Rectal smooth muscle tissue (tissue), 1 donor: Measurements from ENCODE around the gene GAS7.

Source experiments
- H3K27ac ChIP-seq: one replicate; pipeline ENCODE4 v1.7.0; 2013; ENCODE audit warnings: low read depth, low read length, inconsistent platforms
- H3K27me3 ChIP-seq: one replicate; pipeline ENCODE4 v1.7.0; 2013; ENCODE audit warnings: low read length; ENCODE audit not compliant: control insufficient read depth, insufficient read depth
- H3K36me3 ChIP-seq: one replicate; pipeline ENCODE4 v1.7.0; 2013; ENCODE audit warnings: low read length; ENCODE audit not compliant: control insufficient read depth, insufficient read depth
- H3K4me1 ChIP-seq: one replicate; pipeline ENCODE4 v1.7.0; 2013; ENCODE audit warnings: low read length; ENCODE audit not compliant: control insufficient read depth, insufficient read depth
- H3K4me3 ChIP-seq: one replicate; pipeline ENCODE4 v1.7.0; 2013; ENCODE audit warnings: low read length
- H3K9ac ChIP-seq: one replicate; pipeline ENCODE4 v1.7.0; 2013; ENCODE audit warnings: low read length

The GAS7 gene

DNA sequence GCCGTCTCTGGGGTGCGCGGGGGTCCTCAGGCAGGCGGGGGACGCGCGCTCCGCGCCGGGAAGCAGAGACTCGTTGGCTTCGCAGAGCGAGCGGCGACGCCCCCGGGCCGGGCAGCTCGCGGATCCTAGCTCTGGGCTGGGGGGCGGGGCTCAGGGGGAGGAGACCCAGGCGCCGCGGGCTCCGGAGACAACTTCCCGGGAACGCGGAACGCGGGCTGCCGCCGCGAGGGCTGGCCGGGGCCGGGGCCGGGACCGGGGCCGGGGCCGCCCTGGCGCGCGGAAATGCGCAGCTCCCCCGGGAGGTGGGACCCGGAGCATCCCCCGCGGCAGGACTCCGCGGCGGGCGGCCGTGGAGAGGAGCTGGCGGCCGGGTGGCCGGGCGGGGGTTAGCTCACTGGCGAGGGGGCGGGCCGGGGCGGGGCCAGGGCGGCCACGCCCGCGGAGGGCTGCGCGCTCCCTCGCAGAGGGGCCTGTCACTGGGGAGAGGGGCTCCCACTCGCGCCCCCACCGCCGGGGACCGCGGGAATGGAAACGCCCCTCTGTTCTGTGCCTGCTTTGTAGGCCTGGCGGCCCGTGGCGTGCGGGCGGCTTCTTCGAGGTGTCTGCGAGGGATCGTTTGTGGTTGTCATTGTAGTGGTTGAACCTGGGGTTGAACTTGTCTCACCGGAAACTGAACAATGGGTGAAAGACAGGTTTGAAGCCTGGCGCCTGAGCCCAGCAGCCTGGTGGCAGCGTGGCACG lies at the start of gene GAS7:
Gene GAS7 (minus strand): TSS at position 98 of the 741 bp plus-strand sequence.
- H3K36me3 ChIP-seq = no peaks in the 10 kb centered on the region
- peak within 1 kb of the TSS; percentile 8 for H3K27ac ChIP-seq
- H3K4me1 ChIP-seq = no peaks in the 10 kb centered on the region
- H3K9ac ChIP-seq = no peak within 1 kb of the TSS
- peak within 1 kb of the TSS; percentile 50 for H3K4me3 ChIP-seq
- H3K27me3 ChIP-seq = no peaks in the 10 kb centered on the region

DNA sequence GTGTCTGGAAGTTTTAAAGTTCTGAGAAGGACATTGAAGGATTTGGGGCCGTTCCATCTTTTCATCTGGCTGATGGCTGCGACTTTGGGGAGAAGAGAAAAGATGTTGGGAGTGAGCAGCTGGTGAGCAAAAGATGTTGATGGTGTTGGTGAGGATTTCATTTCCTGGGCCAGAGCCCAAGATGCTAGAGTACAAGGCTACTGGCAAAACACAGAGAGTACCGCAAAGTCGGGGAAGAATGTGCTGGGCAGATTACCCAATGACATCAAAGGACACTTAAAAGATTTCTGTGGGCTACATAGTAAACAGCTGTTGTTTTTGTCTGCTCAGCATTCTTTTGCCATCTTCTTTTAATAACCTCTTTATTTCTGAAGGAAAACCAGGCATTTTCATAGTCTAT lies 49.4 kb upstream of the GAS7 start:
- H3K9ac ChIP-seq = no peak overlapping the region

DNA sequence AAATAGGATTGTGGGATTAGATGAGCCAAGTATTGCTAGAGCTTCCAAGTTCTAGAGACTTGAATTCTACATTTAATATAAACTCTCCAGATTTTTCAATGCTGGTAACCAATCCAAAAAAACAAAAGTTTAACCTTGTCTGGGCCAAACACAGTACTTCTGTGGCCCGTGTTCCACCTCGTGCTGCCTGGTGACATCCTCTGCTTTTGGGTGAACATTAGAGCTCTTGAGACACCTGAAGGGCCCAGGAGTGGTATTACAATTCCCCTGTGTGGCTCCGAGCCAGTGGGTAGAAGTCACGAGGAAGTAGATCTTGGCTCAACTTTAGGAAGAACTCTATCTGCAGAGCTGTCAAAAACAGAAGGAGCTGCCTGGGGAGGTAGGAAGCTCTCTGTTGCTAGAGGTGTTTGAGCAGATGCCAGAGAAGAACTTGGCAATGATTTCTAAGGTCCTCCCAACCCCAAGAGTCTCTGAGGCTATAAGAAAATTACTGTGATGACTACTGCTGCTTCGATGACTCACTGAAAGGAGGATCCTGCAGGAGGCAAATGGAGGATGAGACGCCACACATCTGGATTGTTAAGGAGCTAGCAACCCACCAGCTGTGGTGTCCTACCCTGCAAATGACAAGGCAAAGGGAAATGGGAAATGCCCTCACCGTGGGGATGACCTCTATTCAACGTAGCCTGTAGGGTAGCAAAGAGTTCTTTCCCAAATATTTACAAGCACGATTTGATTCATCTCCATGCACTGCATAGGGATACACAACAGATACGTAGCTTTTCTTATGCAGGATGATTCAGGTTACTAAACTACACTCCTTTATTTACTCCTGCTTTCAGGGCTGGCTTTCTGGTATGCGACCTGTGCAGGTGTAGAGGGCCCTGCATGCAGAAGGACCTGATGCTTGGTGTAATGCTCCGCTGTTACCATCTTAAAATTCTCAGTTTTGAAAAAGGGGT lies 45.8 kb upstream of the GAS7 start:
- H3K36me3 ChIP-seq = no peaks in the 10 kb centered on the region
- H3K27ac ChIP-seq = no peak overlapping the region
- no peaks in the 10 kb centered on the region for H3K4me1 ChIP-seq
- no peak overlapping the region for H3K4me3 ChIP-seq
- no peak overlapping the region for H3K9ac ChIP-seq
- H3K27me3 ChIP-seq = no peaks in the 10 kb centered on the region

More for the DNA sequence above, 49.4 kb upstream of the GAS7 start:
- no peaks in the 10 kb centered on the region for H3K27me3 ChIP-seq
- no peak overlapping the region for H3K4me3 ChIP-seq
- no peaks in the 10 kb centered on the region for H3K4me1 ChIP-seq
- no peak overlapping the region for H3K27ac ChIP-seq
- no peaks in the 10 kb centered on the region for H3K36me3 ChIP-seq

DNA sequence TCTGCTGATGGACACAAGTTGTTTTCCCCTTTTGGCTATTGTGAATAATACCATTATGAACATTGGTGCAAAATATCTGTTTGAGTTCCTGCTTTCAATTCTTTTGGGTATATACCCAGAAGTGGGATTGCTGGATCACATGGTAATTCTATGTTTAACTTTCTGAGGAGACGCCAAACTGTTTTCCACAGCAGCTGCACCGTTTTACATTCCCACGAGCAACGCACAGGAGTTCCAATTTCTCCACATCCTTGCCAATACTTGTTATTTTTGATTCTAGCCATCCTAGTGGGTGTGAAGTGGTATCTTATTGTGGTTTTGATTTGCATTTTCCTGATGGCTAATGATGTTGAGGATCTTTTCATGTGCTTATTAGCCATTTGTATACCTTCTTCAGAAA lies 43.4 kb upstream of the GAS7 start:
- H3K27me3 ChIP-seq = no peaks in the 10 kb centered on the region
- H3K4me1 ChIP-seq = no peaks in the 10 kb centered on the region
- H3K27ac ChIP-seq = no peak overlapping the region
- H3K4me3 ChIP-seq = no peak overlapping the region
- H3K36me3 ChIP-seq = no peaks in the 10 kb centered on the region
- no peak overlapping the region for H3K9ac ChIP-seq

DNA sequence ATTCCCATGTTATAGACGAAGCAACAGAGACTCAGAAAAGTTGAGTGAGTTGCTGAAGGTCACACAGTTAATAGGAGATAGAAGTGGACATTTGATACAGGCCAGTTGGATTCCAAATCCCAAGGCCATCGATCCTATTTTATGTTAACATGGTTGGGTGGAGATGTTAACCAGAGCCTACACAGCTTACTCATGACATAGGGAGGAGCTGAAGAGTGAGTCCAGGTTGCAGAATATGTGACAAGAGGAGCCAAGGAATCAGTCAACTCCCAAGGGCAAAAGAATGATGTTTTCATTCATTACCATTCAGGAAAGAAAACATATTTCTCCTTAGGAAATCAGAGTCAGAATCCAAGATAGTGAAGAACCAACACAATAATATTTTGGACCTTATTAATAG lies 40.3 kb upstream of the GAS7 start:
- H3K36me3 ChIP-seq = no peaks in the 10 kb centered on the region
- H3K27ac ChIP-seq = no peak overlapping the region
- H3K27me3 ChIP-seq = no peaks in the 10 kb centered on the region
- no peak overlapping the region for H3K9ac ChIP-seq
- H3K4me3 ChIP-seq = no peak overlapping the region
- H3K4me1 ChIP-seq = no peaks in the 10 kb centered on the region

DNA sequence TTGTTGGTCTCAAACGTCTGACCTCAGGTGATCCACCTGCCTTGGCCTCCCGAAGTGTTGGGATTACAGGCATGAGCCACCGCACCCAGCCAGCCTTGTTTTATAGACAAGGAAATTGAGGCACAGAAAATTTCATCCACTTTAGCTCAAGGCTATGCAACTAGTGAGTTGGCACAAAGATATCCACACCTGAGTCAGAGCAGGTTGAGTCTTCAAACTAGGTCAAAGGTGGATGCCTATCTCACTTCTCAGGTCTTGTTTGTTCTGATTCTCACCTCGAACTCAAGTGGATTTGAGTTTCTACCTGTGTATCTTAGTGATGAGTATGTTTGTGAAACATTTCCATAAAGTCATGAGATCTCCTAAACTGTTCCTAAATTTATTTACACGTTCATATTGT lies 35.6 kb upstream of the GAS7 start:
- no peak overlapping the region for H3K27ac ChIP-seq
- H3K27me3 ChIP-seq = no peaks in the 10 kb centered on the region
- no peaks in the 10 kb centered on the region for H3K4me1 ChIP-seq
- no peak overlapping the region for H3K4me3 ChIP-seq
- no peaks in the 10 kb centered on the region for H3K36me3 ChIP-seq
- H3K9ac ChIP-seq = no peak overlapping the region

DNA sequence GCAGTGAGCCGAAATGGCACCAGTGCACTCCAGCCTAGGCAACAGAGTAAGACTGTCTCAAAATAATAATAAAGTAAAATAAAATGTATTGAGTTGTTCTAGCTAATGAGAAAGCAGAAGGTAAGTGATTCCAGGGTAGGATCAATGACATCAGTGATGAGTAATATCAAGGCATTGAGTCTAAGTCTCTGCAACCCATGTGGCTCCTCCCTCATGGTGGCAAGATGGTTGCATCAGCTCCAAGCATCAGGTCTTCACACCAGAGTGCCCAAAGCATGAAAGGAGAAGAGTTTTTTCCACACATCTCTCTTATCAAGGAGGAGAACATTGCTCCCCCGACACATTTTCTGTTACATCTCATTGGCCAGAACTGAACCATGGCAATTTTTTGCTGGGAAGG lies 34.8 kb upstream of the GAS7 start:
- Histone ChIP-seq H3K4me1 (no peaks in the 10 kb centered on the region), H3K36me3 (no peaks in the 10 kb centered on the region)

DNA sequence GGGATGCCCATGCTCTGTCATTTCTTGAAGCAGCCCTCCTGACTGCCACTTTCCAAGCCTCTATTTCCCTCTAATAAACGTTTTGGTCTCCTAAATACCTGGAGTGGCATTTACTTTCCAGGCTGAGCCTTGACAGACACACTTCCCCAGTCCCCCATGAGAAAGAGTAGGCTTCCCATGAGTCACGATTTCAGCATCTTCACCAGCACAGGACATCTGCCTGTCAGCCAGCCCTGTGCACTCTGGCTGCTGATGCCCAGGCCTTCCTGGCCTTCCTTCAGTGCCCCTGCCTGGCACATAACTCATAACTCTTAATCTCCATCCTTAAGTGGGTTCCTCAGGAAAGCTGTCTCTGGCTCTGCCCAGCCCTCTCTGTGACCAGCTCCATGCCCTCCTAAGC lies 30.8 kb upstream of the GAS7 start:
- Histone ChIP-seq H3K27ac (no peak overlapping the region), H3K4me3 (no peak overlapping the region), H3K36me3 (no peaks in the 10 kb centered on the region), H3K9ac (no peak overlapping the region), H3K4me1 (no peaks in the 10 kb centered on the region), H3K27me3 (no peaks in the 10 kb centered on the region)

More for the DNA sequence above, 34.8 kb upstream of the GAS7 start:
- Histone ChIP-seq H3K9ac (no peak overlapping the region), H3K27me3 (no peaks in the 10 kb centered on the region), H3K4me3 (no peak overlapping the region), H3K27ac (no peak overlapping the region)

DNA sequence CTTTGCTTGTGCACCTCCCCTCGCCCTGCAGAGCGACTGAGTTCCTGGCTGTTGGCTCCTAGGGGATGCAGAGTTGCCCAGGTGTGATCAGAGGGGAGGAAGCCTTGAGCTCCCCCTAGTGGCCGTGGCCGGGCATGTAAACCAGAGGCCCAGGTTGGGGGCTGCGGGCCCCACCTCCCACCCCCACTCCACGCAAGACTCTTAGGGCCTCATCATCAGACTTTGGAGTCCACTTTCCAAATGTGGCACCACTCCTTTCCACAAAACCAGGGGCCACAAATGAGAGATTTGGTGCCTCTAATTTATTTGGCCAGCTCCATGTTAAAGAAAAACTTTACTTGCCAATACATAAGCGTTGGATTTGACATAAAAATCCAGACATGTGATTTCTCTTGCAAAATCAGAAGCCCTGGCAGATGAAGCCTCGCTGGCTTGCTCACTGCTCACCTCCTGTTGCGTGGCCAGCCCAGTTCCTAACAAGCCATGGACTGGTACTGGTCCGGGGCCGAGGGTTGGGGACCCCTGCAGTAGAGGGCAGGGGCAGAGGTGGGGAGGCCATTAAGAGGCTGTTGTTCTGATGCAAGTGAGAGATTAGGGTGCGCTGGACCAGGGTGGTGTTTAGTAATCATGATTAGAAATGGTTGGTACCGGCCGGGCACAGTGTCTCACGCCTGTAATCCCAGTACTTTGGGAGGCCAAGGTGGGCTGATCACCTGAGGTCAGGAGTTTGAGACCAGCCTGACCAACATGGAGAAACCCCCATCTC lies 28.7 kb upstream of the GAS7 start:
- H3K9ac ChIP-seq = no peak overlapping the region
- no peak overlapping the region for H3K4me3 ChIP-seq
- no peaks in the 10 kb centered on the region for H3K27me3 ChIP-seq
- no peaks in the 10 kb centered on the region for H3K4me1 ChIP-seq
- H3K36me3 ChIP-seq = no peaks in the 10 kb centered on the region
- no peak overlapping the region for H3K27ac ChIP-seq

DNA sequence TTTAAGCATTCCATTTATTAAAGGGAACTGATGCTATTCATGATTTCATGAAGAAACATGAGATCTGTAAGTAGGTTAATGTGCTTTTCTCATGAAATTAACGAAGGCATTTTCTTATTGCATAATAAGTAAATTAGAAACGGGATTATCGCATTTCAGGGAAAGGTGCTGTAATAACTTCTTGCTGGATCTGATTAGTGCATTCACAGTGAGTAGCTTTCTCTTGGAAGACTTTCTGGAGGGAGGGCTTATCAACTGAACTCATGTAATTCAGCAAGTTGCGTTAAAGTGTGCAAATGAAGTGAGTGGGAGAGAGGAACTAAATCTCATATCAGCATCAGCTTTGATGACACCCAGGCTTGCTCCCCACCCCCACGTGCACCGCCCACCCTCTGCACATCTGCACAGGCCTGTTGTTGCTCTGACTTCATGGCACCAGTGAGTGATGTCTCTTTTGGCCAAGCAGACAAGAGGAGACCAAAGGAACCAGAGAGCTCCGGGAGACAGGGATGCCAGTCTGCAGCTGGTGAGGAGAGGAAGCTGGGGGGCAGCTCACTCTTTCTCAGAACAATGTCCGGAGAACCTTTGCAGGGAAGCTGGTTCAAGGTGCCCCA lies 26.3 kb upstream of the GAS7 start:
- H3K9ac ChIP-seq = no peak overlapping the region
- no peak overlapping the region for H3K27ac ChIP-seq
- no peaks in the 10 kb centered on the region for H3K4me1 ChIP-seq
- no peaks in the 10 kb centered on the region for H3K27me3 ChIP-seq
- no peaks in the 10 kb centered on the region for H3K36me3 ChIP-seq
- no peak overlapping the region for H3K4me3 ChIP-seq

DNA sequence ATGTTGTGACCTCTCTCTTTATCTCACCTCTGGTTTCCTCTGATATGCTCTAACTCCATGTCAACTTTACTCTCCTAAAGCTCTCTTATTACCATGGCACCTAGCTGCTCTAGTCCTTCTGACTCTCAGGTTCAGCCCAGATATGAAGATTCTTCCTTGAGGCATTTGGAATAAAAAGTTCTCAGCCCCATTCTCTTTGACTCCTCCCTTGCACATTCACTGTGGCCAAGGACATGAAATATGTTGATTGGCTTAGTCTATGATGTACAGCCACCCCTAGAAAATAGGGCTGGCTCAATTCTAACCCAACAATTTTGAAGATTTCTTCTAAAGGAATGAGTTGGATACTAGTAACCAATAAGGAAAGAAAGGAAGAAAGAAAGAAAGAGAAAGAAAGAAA lies 20.8 kb upstream of the GAS7 start:
- Histone ChIP-seq H3K9ac (no peak overlapping the region), H3K4me1 (no peaks in the 10 kb centered on the region), H3K27me3 (no peaks in the 10 kb centered on the region), H3K36me3 (no peaks in the 10 kb centered on the region), H3K4me3 (no peak overlapping the region), H3K27ac (no peak overlapping the region)

DNA sequence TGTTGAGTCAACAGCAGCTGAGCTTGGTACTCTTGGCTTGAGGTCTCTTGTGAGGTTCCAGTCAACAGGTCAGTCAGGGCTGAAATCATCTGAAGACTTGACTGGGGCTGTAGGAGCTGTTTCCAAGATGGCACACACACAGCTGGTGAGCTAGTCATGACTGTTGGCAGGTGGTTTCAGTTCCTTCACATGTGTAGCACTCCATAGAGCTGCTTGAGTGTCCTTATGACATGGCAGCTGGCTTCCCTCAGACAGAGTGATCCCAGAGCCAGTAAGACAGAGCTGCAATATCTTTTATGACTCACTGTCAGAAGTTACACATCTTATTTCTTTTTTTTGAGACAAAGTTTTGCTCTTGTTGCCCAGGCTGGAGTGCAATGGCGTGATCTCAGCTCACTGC lies 19.5 kb upstream of the GAS7 start:
- Histone ChIP-seq H3K27me3 (no peaks in the 10 kb centered on the region), H3K4me3 (no peak overlapping the region), H3K4me1 (no peaks in the 10 kb centered on the region), H3K9ac (no peak overlapping the region), H3K27ac (no peak overlapping the region), H3K36me3 (no peaks in the 10 kb centered on the region)
